ENCODE data around the gene IFNAR1.

Gene IFNAR1

DNA sequence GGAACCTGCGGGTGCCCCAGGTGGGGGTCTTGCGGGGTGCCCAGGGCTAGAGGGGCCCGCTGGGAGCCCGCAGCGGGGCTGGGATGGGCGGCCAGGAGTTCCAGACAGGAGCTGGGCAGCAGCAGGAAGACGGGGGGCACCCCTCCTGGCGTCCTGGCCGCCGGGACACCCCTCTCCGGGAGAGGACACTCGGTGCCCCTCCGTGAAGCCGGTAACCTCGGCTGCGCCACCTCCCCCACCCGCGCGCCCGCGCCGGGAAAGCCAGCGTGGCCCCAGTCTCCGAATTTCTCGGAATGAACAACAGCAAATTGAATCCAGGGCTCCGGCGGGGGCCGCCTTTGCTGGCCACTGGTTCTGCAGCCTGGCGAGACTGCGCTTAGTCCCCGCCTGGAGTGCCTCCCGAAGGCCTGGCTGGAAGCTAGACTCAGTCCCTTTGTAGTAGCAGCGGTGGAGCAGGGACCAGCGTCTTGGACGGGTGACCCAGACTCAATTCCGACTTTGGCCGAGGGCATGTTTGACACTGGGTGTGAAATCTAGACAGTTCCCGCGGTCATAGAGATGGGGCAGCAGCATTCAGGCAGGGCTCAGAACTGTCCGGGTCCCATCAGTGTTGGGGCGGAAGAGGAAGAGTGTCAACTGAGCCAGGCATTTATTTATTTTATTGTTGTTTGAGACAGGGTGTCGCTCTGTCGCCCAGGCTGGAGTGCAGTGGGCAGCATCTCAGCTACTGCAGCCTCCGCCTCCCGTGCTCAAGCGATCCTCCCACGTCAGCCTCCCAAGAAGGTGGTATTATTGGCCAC, 79.2 kb downstream of the IFNAR1 start:
- no peak for DNase-seq

GRCh38 chr21:33406493-33406892, 81.7 kb downstream of the IFNAR1 start:
- DNase-seq: no peak
